Activated naive CD4-positive, alpha-beta T cell treated with anti-CD3 and anti-CD28 coated beads, Interleukin-2, amount 50 U/mL, for 16 hours (primary cell): Measurements from ENCODE around the gene SERPINI1.

ENCODE experiments used
- DNase-seq: peaks from one replicate; pipeline ENCODE4 v3.0.0-alpha.2; 2020

SERPINI1 gene

DNA sequence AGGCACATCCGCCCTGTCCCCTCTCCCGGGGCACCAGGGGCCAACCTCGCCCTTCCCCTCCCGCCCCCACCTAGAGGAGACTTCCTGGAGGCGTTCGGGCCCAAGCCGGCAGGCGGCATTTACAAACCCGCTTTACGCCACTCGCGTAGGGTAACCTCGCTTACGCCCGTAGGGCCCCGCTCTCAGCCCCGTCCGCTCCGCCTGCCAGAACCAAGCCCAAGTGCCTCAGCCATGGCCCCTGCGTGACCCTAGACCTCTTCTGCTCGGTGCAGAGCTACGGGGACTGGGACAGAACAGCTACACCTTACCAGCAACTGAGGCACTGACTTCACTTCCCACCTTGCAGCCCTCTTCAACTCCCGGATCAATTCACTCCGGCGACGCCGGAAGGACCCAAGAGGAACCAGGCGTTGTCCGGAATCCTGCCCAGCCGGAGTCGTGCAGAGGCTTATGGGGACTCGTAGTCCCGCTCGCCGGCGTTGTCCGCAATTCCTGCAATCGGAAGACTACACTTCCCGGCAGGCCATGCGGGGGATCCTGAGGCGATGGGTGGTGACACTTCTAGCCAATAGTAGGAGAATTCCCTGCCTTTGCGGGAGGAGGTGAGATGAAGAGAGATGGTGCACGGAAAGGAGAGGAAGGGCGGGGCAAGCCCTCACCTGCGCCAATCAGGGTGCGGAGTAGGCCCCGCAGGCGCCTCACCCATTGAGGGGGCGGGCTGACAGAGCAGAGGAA, 856 bp upstream of the SERPINI1 start, which contains the start of gene PDCD10:
PDCD10 (minus strand) TSS at position 395 of the 735 bp plus-strand sequence. CDS start 14,735 bp downstream, outside the sequence.
- DNase-seq, result peak; percentile 96

DNA sequence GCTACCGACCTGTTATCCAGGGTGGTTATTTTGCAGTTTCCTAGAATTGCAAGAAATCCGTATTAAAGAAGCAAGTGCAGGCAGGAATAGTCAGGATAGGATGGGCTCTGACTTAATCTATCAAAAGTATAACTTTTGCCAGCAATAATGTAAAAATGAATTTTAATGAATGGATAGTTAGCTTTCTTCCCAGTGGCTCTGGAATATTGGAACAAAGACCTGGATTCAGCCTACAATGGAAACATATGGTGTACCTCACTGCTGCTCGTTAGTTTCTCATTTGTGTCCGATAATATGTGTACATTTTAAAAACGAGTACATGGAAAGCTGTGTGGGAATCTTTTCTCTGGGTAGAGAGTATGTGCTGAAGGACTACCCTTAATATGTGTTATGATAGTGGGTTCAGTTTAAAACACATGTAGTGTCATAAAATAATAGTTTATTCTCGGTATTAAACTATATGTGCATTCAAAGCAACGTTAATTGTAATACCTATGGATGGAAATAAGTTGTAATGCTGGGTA, 805 bp downstream of the SERPINI1 start:
- DNase-seq, result no peak

DNA sequence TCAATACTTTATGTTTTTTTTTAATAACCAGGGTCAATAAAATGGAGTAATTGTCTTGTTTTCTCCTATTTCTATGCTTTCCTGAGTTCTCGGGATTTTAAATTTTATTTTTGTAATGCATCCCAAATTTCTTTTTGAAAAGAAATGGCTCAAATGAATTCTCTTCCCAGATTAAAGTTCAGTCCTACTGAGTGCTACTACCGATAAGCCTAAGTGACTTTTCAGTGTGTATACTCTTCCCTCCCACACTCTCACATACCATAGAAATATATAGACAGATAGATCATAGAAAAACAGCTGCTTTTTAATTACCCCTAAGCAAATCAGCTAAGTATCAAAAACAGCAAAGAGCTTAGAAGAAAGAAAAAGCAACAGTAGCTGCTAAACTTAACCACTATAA, 1.5 kb downstream of the SERPINI1 start:
- no peak for DNase-seq

DNA sequence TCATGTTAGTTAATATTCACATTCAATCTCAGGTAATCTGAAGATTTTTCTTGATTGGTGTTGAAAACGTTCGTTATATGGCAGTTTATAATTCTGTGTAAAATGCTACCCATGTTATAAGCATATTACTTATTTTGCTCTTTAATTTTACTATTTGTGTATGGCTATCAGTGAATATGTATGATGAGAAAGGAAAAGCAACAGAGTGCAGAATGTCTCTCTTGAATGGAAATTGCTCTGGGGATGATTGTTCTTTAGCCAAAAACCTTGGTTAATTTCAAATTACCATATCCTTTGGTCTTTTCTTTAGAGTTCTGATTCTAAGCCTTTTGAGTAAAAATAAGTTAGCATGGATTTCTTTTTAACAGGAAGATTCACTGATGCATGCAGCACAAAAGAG, 2.5 kb downstream of the SERPINI1 start:
- no peak for DNase-seq

DNA sequence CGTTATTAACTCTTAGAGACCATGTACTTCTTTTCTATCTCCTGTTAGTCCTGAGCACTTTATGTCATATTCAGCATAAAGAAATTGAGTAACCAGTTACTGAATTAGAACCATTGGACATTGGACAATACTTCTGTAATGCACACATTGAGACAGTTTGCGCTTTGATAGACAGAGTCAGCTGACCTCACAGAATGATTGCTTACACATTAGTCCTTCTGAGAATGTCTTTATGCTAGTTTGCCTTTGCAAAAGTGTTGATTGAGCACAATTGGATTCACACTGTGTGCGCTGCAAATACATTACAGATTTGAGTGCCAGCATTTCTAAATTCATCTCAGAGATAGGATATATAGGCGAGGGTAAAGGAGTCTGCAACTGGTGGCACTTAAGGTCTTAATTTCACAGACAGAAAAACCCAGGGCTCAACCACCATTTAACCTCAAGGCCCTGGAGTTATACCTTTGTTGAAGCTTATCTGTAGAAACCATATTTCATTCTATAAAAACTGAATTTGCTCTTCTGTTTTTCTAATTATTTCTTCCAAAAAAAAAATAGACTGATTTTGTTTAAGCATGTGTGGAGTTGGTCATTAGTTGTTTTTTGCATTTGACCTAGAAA, 3.8 kb downstream of the SERPINI1 start:
- no peak for DNase-seq

DNA sequence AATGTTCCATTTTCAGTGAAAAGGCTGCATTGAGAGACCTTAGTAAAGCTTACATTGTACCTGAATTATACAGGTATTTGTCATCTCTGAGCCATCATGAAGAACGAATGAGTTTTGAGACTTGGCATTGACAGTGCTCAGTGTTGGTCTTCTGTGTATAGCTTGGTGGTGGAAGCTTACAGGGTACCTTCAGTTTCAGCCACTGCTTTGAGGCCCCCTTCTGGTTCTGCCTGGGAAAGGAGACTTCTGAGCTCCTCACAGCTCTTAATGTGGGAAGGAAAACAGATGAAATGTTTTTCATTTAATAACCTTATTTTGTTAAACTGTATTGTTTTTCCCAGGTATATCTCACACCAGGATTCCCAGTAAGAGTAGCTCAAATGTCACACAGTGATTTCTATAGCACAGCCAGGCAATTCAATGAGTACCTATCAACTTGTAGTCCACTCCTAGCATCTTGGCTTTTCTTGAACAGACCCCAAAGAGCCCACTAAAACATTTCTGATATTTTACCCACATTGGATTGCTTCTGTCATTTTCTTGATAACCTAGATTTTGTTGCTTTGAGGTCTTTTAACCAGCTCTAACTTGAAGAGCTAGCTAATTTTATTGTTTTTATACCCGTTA, 5.6 kb downstream of the SERPINI1 start:
- peak; percentile 32 for DNase-seq

DNA sequence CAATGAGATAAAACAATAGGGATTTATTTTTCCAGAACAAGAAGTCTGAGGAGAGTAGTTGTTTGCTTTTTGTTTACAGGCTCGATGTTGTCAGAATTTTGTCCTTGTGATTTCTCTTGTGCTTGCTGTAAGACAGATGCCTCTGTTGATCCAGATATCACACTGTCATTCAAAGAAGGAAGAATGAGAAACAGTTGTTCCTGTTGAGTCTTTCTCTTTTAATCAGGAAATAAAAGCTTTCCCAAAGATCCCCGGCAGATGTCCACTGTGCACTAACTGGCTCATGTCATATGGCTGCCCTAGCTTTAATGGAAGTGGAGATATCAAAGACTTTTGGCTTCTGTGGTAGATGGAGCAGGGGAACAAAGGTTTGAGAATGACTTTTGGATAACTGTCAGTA, 6.8 kb downstream of the SERPINI1 start:
- no peak for DNase-seq

GRCh38 chr3:167743799-167744198, 8.3 kb downstream of the SERPINI1 start:
- DNase-seq, result no peak

DNA sequence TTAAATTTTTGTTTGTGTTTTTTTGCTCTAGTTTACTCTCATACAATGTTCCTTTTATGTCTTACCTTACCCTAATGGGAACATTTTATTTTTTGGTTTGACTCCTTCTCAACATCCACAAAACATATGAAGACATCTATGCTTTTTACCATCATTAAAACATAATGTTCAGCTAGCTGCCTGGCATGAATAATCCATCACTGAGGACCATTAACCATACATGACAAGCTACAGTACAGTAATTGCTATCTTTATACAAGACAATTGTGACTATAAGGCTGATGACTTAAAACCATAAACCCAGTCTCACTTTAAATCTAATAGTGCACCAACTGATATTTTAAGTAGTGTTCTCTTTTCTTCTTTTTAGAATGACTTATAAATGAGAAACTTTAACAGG, 13.7 kb downstream of the SERPINI1 start:
- DNase-seq, result no peak

- DNase-seq, result no peak
Measured at GRCh38 chr3:167749728-167750127, 14.2 kb downstream of the SERPINI1 start.

GRCh38 chr3:167750272-167750971, 14.9 kb downstream of the SERPINI1 start:
- DNase-seq, result no peak

DNA sequence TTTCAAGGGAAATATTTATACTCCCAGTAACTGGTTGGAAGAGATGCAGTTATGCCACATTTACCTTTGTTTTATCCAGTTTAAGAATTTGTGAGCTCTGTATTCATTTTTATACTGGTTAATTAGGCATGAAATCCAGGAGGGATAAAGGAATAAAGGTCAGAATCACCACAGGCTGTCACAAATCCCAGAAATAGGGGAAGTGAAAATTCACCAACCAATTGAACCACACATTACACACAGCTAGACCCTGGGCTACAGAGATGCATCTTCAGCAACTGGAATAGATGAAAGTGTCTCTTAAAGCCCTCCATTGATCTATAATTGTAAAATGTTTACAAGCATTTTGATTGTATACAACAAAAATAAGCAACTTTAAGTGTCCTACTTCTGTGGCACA, 18.5 kb downstream of the SERPINI1 start:
- DNase-seq, result no peak

DNA sequence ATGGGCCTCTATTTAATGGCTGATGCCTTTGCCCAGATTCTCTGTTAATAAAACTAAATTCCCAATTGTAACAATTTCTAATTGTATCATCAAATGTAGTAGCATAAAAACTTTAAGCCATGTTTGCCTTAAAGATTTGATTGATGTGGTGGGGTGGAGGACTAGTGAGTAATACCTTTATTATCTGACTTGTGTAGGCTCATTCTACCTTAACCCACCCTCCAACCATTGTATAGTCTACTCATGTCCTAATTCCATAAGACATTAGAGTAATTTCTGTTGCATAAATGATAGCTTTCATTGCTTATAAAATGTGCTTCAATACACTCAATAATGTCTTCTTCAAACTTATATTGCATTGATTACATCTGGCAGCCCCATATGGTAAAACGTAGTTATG, 25.8 kb downstream of the SERPINI1 start:
- DNase-seq, result no peak

DNA sequence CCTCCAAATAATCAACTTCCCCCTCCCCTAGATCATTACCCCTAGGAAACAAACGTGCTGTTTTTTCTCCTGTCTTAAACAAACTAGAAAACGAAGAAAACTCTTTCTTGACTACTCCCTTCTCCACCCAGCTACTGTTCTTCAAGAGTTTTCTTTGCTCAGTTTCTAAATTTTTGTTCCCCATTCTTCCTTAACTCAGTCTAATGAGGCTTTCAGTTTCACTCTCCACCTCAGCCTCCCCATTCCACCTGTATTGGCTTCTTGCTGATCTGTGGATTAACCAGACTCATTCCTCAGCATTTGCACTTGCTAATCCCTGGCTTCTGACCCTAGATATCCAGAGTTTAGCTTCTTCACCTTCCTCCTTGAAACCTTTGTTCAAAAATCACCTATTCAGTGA, 26.8 kb downstream of the SERPINI1 start:
- no peak for DNase-seq

DNA sequence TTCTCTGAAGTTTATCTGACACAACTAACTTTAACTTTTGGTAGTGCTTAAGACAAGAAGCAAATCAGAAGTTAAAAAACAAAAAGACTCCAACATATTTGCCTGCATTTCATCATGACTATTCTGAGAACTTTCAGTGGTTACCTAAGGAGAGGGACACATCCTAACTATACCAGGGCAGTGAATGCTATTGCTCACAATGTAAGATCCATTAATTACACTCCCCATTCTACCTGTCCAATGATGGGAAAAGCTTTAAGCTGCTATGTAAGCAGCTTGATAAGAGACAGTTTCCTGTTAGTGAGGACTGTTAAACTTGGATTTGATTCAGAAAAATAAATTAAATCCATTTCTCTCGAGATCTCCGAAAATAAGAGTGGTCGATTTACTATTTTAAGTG, 37.5 kb downstream of the SERPINI1 start:
- no peak for DNase-seq

GRCh38 chr3:167773584-167773983, 38.1 kb downstream of the SERPINI1 start:
- DNase-seq, result no peak

- no peak for DNase-seq
Measured at GRCh38 chr3:167776066-167776685, 40.7 kb downstream of the SERPINI1 start.

GRCh38 chr3:167777356-167777755, 41.8 kb downstream of the SERPINI1 start:
- DNase-seq, result no peak

DNA sequence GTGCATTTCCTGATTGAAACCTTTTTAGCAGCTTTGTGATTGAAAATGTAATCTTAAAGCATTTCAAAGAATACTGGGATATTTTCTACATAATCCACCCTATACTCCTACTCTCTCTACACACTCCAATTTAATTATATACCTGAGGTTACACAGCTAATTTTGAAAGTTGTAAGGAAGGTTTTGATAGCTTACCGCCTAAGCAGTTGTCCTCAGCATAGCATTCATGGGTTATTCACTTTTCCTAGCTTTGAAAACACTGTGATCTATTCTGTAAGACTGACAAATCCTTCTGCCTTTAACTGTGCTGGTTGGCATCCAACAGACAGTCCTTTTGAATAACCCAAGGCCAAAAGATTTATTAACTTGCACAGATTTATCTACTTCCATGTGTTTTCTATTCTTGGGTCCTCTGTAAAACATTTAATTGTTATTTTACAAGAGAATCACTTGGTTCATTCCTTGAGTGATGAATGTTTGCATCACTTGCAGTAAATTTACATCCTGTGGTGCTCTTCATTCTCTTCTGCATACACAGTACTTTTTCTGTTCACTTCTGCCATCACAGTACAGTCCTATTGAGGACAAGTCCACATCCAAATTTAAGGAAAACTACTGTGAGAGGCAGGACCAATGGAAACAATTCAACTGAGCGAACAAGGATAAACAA, 44.8 kb downstream of the SERPINI1 start:
- DNase-seq, result no peak

DNA sequence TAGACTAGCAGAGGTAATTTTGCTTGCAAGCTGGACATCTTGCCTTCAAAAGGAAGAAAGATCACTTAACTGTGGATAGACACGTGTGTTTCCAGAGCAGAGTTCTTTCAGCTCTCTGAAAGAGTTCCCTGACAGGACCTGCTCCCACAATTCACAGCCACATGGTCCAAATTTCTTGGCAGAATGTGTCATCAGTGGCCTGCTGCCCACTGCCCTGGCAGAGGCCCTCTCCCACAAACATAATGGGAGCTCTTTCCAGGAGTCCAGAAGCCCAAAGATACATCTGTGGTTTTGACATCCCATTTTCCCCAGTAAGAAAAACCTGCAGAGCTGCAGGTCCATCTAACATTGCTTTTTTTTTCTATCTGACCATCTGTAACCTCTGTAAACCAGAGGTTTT, 48.3 kb downstream of the SERPINI1 start:
- no peak for DNase-seq

- DNase-seq, result no peak
Measured at GRCh38 chr3:167785790-167786189, 50.3 kb downstream of the SERPINI1 start.

DNA sequence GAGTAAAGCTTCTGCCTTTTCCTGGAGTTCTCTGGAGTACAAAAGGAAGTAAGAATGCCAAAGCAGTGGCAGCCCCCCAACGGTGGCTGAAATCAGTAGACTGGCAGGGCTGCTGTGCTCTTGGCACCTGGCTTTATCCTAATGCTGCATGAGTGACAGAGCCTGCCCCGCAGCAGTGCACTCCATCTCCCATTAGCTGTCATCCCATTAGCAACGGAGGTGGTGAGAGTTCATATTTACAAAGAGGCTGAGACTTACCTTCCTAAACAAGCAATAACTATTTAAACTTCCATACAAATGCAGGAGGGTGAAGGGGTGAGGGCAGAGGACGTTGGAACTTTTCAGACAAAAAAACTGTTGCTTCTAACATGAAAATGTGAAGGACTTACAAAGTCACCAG, 51.9 kb downstream of the SERPINI1 start:
- no peak for DNase-seq
